ENCODE data around the gene SLC25A10. TPM values are rescaled to one million over a fixed set of nuclear protein-coding genes. Genes with fewer than 3 reads are reported as not detected.

The SLC25A10 gene
- total RNA-seq, 4 donors from 2014 or later, result 23.3 to 49.3 (median 37.1) TPM

DNA sequence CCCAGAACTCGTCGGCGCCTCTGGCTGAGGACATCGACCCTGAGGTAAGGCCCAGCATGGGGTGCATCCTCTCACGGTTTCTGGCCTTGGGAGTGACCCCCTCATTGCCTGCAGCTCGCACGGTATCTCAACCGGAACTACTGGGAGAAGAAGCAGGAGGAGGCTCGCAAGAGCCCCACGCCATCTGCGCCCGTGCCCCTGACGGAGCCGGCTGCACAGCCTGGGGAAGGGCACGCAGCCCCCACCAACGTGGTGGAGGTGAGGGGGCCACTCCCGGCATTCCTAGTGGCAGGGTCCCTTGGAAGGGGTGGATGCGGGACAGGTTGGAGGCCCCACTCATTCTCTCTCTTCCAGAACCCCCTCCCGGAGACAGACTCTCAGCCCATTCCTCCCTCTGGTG lies 17.3 kb upstream of the SLC25A10 start:
- Histone ChIP-seq H3K4me3 (no peak overlapping the region), H3K4me1 (peaks cover 0 to under 1% (median 0%) of the 10 kb centered on the region in 3 donors), H3K36me3 (peaks cover 83 to 100% (median 84%) of the 10 kb centered on the region in 3 donors), H3K27me3 (no peaks in the 10 kb centered on the region), H3K9me3 (no peaks in the 10 kb centered on the region), H3K27ac (no peak overlapping the region)
- no peak for TF ChIP-seq POLR2A (IDR thresholded peaks at IDR 0.05)
- TF ChIP-seq, protein P1, sequence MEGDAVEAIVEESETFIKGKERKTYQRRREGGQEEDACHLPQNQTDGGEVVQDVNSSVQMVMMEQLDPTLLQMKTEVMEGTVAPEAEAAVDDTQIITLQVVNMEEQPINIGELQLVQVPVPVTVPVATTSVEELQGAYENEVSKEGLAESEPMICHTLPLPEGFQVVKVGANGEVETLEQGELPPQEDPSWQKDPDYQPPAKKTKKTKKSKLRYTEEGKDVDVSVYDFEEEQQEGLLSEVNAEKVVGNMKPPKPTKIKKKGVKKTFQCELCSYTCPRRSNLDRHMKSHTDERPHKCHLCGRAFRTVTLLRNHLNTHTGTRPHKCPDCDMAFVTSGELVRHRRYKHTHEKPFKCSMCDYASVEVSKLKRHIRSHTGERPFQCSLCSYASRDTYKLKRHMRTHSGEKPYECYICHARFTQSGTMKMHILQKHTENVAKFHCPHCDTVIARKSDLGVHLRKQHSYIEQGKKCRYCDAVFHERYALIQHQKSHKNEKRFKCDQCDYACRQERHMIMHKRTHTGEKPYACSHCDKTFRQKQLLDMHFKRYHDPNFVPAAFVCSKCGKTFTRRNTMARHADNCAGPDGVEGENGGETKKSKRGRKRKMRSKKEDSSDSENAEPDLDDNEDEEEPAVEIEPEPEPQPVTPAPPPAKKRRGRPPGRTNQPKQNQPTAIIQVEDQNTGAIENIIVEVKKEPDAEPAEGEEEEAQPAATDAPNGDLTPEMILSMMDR (IDR thresholded peaks at IDR 0.05), result no peak
- intact Hi-C loops (cut with DNase I), result no loop called here
- DNase-seq, result no peak
- 82% methylated on average over 6 of the region's 19 CpGs; no CpG with 5 or more reads in 1 of the 2 donors for WGBS, 2 donors

DNA sequence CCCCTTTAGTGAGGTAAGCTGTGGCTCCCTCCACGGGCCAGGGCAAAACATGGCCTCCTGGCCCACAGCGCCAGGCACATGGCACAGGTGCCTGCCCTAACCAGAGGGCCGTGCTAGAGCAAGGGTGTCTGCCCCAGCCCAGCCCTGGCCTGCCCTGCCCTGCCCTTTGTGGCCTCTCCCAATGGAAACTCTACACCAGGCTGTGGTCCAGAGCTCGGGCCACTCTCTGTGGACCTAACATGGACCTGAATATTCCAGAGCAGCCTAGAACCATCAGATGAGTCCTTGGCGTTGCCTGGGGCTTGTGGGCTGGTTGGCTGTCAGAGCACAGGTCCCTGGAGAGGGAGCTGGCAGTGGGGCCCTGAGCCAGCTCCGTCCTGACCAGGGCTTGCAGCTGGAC lies 16.9 kb upstream of the SLC25A10 start:
- intact Hi-C loops (cut with DNase I), result no loop called here
- peaks cover 80 to 100% (median 88%) of the 10 kb centered on the region in 3 donors for H3K36me3 ChIP-seq

DNA sequence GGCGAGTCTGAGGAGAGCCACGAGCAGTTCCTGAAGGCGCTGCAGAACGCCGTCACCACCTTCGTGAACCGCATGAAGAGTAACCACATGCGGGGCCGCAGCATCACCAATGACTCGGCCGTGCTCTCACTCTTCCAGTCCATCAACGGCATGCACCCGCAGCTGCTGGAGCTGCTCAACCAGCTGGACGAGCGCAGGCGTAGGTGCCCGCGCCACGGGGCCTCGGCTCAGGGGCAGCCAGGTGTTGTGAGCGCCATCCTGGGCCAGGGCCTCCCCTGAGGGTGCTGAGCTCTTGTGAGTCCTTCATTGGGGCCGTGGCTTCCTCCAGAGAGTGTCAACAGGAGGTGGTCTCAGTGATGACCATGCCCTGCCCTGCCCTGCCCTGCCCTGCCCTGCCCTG lies 16.3 kb upstream of the SLC25A10 start:
- Histone ChIP-seq H3K27me3 (no peaks in the 10 kb centered on the region), H3K27ac (no peak overlapping the region), H3K9me3 (no peaks in the 10 kb centered on the region), H3K4me3 (no peak overlapping the region), H3K36me3 (peaks cover 74 to 100% (median 86%) of the 10 kb centered on the region in 3 donors), H3K4me1 (peaks cover 2 to 6% (median 3%) of the 10 kb centered on the region in 3 donors)
- WGBS, 2 donors, result 67 to 84% methylated on average over 3 to 6 of the region's 22 CpGs
- no peak for DNase-seq
- intact Hi-C loops (cut with DNase I), result no loop called here
- TF ChIP-seq POLR2A (IDR thresholded peaks at IDR 0.05), result no peak
- TF ChIP-seq, protein P1 (IDR thresholded peaks at IDR 0.05), result no peak

More for the DNA sequence above, 16.9 kb upstream of the SLC25A10 start:
- H3K27me3 ChIP-seq, result no peaks in the 10 kb centered on the region
- WGBS, 2 donors, result 100% methylated on average over 2 of the region's 6 CpGs; no CpG with 5 or more reads in 1 of the 2 donors
- H3K4me1 ChIP-seq, result no peaks in the 10 kb centered on the region
- H3K27ac ChIP-seq, result no peak overlapping the region
- H3K9me3 ChIP-seq, result no peaks in the 10 kb centered on the region
- no peak for DNase-seq
- no peak overlapping the region for H3K4me3 ChIP-seq
- TF ChIP-seq, protein P1 (IDR thresholded peaks at IDR 0.05), result no peak
- no peak for TF ChIP-seq POLR2A (IDR thresholded peaks at IDR 0.05)

DNA sequence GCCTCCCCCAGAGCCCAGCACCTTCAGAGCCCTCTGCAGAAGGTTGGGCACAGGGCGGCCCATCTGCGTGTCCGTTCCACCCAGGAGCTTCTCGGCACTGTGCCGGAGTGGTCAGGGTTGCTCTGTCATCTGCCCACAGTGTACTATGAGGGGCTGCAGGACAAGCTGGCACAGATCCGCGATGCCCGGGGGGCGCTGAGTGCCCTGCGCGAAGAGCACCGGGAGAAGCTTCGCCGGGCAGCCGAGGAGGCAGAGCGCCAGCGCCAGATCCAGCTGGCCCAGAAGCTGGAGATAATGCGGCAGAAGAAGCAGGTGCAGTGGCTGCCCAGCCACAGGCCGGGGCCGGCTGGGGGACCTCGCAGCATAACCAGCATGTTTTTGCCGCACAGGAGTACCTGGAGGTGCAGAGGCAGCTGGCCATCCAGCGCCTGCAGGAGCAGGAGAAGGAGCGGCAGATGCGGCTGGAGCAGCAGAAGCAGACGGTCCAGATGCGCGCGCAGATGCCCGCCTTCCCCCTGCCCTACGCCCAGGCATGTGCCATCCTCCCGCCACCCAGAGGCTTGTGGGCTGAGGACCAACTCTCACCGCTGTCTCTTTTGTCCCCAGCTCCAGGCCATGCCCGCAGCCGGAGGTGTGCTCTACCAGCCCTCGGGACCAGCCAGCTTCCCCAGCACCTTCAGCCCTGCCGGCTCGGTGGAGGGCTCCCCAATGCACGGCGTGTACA lies 15.7 kb upstream of the SLC25A10 start:
- Histone ChIP-seq H3K36me3 (peaks cover 73 to 100% (median 80%) of the 10 kb centered on the region in 3 donors), H3K4me3 (no peak overlapping the region), H3K4me1 (peaks cover 8 to 11% (median 9%) of the 10 kb centered on the region in 3 donors), H3K27me3 (no peaks in the 10 kb centered on the region), H3K27ac (no peak overlapping the region), H3K9me3 (no peaks in the 10 kb centered on the region)
- intact Hi-C loops (cut with DNase I), result no loop called here
- DNase-seq, result no peak
- TF ChIP-seq POLR2A (IDR thresholded peaks at IDR 0.05), result no peak
- TF ChIP-seq, protein P1 (IDR thresholded peaks at IDR 0.05), result no peak
- WGBS, 2 donors, result 91 to 92% methylated on average over 7 of the region's 40 CpGs

DNA sequence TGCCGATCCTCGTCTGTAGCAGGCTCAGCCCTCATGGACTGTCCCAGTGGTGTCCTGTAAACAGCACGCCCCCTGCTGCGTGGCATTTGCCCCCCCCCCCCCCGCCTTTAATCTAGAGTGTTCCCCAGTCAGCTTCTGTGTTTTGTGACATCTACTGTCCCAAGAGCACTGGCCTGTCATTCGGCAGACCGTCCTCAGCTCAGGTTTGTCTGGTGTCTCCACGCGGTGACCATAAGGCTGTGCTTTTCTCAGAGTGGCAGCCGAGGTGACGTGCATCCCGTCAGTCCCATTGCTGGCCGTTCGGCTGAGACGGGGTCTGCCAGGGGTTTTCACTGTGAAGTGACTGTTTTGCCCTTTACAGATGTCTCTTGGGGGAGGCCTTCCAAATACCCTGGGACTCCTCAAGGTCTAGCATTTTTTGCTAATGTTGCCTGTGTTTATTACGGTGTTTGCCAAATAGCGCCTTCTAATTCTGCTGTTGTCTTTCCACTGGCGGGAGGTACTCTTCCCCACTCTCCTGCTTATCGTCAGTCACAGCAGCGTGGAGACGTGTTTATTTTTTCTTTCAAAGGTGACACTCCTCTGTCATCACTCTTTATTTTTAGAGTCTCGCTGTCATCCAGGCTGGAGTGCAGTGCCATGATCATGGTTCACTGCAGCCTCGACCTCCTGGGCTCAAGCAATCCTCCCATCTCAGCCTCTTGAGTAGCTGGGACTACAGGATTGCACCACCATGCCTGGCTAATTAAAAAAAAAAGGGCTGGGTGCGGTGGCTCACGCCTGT lies 14.6 kb upstream of the SLC25A10 start:
- Histone ChIP-seq H3K27ac (no peak overlapping the region), H3K9me3 (no peaks in the 10 kb centered on the region), H3K4me3 (no peak overlapping the region), H3K4me1 (peaks cover 18 to 22% (median 20%) of the 10 kb centered on the region in 3 donors), H3K27me3 (no peaks in the 10 kb centered on the region), H3K36me3 (peaks cover 66 to 93% (median 71%) of the 10 kb centered on the region in 3 donors)
- no peak for DNase-seq
- TF ChIP-seq, protein P1 (IDR thresholded peaks at IDR 0.05), result no peak
- TF ChIP-seq POLR2A (IDR thresholded peaks at IDR 0.05), result no peak
- intact Hi-C loops (cut with DNase I), result no loop called here
- WGBS, 2 donors, result 81 to 87% methylated on average over 18 to 21 of the region's 25 CpGs
